NCI-H1436 (cell line): Measurements from ENCODE around the gene ADH1B.
"Not testable (repeated sequence)": the region's sequence is repeated elsewhere in the genome, so short reads cannot be mapped to it uniquely, and the experiment has no call there.

Source experiments
- DNase-seq: peaks from one replicate; lab custom pipeline; 2025; lab: John Stamatoyannopoulos, UW

ADH1B gene

DNA sequence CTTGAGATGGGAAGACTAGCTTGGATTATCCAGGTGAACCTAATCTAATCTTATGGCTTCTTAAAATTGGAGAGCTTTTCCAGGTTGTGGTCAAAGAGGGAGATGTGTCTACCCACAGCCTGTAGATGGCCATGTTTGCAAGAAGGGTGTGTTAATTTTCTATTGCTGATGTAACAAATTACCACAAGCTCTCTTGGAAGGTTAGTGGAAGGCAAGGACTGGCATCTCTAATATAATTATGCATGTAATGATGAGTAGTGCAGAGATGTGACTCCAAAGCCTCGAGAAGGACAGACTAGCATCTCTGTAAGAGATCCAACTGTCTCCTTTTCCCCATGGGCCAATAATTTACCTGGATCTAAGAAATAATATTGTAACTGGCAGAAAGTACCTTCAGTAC, 3.2 kb upstream of the ADH1B start:
- DNase-seq = no peak

GRCh38 chr4:99323756-99324155, 2.6 kb upstream of the ADH1B start:
- DNase-seq = no peak

GRCh38 chr4:99317811-99318210, 3.4 kb downstream of the ADH1B start:
- DNase-seq = not testable (repeated sequence)

GRCh38 chr4:99317354-99317753, 3.8 kb downstream of the ADH1B start:
- no peak for DNase-seq

DNA sequence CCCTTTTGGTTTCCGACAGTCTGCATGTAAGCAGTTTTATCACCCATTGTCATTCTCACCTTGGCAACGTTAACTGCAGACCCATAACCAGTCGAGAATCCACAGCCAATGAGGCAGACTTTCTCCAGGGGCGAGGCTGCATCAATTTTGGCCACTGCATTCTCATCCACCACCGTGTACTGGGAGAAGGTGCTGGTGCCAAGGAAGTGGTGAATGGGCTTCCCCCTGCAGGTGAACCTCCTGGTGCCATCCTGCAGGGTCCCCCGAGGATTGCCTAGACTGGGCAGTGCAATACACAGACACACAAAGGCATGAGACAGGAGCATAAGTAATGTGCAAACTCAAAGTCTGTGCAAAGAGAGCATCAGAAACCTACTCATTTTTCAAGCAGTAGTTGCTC, 5.4 kb downstream of the ADH1B start:
- no peak for DNase-seq

DNA sequence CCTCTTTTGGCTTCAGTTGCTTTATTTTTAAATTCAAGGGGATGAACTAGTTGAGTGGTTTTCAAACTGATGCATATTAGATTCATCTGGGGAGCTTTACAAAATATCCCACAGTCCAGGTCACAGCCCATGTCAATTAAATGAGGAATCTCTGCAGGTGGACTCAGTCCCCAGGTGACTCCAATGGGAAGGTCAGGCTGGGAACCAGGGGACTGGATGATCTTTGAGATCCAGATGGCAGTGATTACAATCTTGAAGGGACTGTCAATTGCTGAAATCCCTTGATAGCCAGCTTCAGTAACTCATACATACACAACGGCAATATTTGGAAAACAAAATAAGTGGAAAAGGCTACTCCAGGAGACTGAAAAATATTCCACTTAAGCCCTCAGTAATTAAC, 7.0 kb downstream of the ADH1B start:
- DNase-seq = no peak

- DNase-seq = no peak
These were observed 10.8 kb downstream of the ADH1B start for GRCh38 chr4:99310389-99310788.

DNA sequence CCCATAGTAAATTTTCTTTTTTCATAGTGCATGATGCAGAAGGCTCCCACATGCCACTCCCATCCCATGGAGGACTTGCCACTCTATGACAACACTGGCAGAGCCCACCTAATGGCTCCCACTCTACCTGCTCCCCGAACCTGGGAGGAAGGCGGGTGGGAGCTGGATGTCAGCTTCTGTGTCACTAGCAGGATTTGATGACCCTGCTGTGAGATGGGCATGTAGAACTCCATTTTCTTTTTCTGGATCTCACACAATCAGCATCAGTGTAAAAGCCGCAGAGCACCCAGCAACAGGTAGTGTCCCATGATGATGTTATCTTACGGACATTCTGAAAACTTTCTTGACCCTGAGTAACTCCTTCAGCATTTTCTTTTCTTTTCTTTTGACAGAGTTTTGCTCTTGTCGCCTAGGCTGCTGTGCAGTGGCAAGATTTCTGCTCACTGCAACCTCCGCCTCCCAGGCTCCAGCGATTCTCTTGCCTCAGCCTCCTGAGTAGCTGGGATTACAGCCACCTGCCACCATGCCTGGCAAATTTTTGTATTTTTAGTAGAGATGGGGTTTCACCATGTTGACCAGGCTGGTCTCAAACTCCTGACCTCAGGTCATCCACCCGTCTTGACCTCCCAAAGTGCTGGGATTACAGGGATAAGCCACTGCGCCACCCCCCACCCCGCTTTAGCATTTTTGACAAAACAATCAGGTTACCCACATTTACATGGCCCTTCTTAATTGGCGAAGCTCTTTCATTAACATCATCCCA, 15.4 kb downstream of the ADH1B start:
- no peak for DNase-seq

- DNase-seq = no peak
These were observed 19.6 kb downstream of the ADH1B start for GRCh38 chr4:99301376-99302164.

DNA sequence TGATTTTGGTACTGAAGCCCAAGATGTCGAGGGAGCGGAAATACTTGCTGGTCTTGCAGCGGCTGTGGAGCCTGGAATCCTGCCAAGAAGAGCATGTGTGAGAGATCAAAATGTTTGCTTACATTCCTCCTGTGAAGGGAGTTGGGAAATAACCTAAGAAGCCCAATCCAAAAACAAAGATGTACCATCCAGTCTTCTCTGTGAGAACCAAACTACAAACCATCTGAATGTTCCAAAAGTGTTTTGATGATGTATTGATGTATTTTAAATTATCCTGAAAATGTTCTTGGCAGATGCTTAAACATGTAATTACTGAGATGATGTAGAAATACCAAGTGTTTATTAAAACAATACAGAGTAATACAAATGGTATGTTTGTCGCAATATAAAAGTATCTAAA, 20.3 kb downstream of the ADH1B start:
- DNase-seq = no peak

DNA sequence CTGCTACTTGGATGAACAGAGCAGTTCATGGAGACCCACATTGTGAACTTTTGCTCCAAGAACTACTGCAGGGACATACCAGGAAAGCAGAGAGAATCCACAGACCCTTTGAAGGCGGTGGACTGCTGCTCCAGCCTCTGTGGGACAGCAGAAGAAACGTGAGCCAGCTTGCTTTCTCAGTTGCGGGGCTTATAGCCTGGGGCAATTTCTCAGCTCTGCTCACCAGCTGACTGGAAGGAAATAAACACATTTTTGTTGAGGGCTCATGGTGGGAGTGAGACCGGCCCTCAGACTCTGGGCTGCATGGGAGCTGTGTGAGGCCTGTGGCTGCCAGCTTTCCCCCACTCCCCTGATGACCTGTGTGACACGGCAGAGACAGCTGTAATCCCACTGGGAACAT, 27.8 kb downstream of the ADH1B start:
- DNase-seq = no peak

- no peak for DNase-seq
These were observed 30.1 kb downstream of the ADH1B start, which contains the start of gene ADH1A for GRCh38 chr4:99290848-99291786. ADH1A (minus strand) TSS chr4:99290985; CDS start chr4:99290914, 71 bp downstream.

DNA sequence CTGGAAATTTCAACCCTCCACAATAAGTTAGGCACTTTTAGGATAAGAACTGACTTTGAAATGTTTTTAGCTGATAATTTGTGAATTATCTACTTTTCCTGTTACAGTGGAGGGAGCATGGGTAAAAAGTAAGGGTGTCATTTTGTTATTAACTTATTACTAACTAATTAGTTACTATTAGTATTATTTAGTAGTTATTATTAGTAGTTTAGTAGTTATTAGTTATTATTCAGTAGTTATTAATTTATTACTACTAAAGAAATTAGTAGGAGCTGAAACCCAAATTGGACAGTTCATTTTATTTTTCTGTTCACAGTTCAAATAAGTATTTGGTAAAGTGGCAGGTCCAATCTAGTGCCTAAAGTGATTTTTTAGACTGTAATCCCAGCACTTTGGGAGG, 35.8 kb downstream of the ADH1B start:
- DNase-seq = no peak

DNA sequence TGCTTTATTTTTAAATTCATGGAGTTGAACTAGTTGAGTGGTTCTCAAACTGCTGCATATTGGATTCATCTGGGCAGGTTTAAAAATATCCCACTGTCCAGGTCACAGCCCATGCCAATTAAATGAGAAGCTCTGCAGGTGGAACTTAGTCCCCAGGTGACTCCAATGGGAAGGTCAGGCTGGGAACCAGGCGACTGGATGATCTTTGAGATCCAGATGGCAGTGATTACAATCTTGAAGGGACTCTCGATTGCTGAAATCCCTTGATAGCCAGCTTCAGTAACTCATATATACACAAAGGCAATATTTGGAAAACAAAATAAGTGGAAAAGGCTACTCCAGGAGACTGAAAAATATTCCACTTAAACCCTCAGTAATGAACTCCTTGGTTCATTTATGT, 38.5 kb downstream of the ADH1B start:
- no peak for DNase-seq

DNA sequence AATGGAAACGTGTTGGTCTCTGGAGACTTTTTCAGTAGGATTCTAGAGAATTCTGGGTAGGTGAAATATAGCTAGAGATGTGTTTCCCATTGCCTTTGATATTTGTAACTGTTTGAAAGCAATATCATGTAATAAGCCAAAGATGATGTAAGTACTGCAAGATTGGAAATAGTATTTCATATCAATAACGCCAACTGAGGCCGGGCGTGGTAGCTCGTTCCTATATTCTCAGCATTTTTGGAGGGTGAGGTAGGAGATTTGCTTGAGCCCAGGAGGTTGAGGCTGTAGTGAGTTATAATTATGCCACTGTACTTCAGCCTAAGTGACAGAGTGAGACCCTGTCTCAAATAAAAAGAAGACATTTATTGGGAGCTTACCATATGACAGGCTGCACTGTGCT, 39.9 kb downstream of the ADH1B start:
- no peak for DNase-seq

DNA sequence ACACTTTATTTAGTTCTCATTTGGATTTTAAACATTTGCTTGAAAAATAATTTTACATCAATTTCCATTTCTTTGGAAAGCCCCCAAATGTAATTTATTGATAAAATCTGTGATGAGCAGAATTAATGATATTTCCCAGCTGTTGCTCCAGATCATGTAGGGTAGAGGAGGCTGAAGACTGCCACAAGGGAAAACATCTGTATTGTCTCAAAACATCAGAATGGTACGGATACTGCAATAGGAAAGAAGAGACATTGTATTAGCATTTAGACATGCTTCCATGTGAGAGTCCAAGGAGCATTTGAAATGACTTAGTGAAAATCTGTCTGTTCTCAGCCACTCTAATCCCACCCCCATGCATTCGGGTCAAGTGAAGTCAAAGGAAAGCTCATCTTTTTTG, 44.8 kb downstream of the ADH1B start:
- DNase-seq = no peak

DNA sequence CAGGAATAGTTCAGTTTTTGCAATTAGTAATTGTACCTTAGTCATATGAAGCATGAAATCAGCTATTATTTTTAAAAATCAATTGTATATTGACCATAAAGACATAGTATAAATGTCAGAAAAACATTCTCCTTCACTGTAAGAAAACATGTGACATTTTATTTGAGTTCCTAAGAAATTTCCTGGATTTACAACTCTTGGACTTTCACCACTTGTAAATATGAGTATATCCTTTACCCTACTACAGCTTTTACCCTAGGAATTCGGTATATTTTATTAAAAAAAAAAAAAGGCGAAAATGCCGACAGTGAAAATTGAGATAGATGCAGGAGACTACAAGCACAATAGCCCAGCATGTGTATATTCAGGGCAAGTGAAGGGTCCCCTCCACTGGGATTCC, 45.3 kb downstream of the ADH1B start:
- no peak for DNase-seq

DNA sequence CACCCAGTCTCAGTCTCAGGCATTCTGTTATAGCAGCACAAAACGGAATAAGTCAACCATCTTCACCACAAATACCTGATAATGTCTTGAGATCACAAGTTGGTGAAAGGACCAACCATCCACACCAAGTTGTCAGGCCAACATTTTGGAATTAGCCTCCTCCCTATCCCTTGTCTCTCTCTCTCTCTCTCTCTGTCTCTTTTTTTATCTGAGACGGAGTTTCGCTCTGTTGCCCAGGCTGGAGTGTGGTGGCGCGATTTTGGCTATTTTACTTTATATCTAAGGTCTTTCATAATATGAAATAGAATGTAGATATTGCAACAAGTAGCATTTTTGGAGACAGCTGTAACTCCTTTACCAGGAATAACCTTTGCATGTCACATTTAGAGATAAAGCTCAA, 46.2 kb downstream of the ADH1B start:
- DNase-seq = no peak

- no peak for DNase-seq
These were observed 47.5 kb downstream of the ADH1B start for GRCh38 chr4:99273704-99274103.

DNA sequence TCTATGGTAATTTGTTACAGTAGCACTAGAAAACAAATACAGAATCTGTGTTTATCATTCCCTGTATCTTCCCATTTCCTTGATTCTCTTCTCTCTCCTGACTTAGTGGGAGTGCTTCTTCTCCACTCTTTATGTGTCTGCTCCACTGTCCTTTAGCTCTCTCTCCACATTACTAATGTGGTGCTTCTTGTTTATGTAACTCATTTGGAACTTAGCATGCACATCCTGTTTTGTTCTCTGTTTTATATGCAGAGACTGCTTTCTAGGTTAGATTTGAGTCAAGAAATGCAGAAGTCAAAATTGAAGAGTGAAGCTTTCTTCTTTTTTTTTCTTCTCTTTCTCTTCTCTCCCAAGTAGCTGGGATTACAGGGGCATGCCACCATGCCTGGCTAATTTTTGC, 56.3 kb downstream of the ADH1B start:
- DNase-seq = no peak
